HEK293T (cell line): ENCODE data around the gene GPR137C.

Experiments
- CTCF ChIA-PET: fragments of 350-600 bp; formaldehyde crosslinking; extraction: SDS; loops from one replicate; lab custom pipeline; 2021; ENCODE audit warnings: antibody characterized with exemption, inconsistent platforms; lab: Yijun Ruan, JAX
- POLR2A ChIA-PET: fragments of 350-600 bp; formaldehyde crosslinking; extraction: SDS; loops from one replicate; lab custom pipeline; 2020; ENCODE audit warnings: antibody characterized with exemption, inconsistent platforms; lab: Yijun Ruan, JAX
- DNase-seq: peaks from one replicate; pipeline ENCODE4 v3.0.0; 2012; ENCODE audit warnings: mixed read lengths; ENCODE audit errors: extremely low spot score
- ARNT ChIP-seq: fragments of 450-650 bp; IDR thresholded peaks from 2 replicates; pipeline ENCODE4 v1.6.1; 2017; ENCODE audit warnings: mild to moderate bottlenecking
- BHLHE40 ChIP-seq: fragments of 450-650 bp; IDR thresholded peaks from 2 replicates; pipeline ENCODE4 v1.6.1; 2016; ENCODE audit warnings: mild to moderate bottlenecking, moderate library complexity, borderline replicate concordance
- CTBP1 ChIP-seq: fragments of 450-650 bp; IDR thresholded peaks from 2 replicates; pipeline ENCODE4 v1.6.1; 2016; ENCODE audit warnings: borderline replicate concordance
- ELF4 ChIP-seq: fragments of 450-650 bp; IDR thresholded peaks from 2 replicates; pipeline ENCODE4 v1.6.1; 2017; ENCODE audit warnings: antibody characterized with exemption
- FOXA1 ChIP-seq: fragments of 450-650 bp; IDR thresholded peaks from 2 replicates; pipeline ENCODE4 v1.6.1; 2016; ENCODE audit warnings: mild to moderate bottlenecking
- FOXK2 ChIP-seq: fragments of 450-650 bp; IDR thresholded peaks from 2 replicates; pipeline ENCODE4 v1.6.1; 2016; ENCODE audit warnings: mild to moderate bottlenecking
- FOXM1 ChIP-seq: fragments of 450-650 bp; IDR thresholded peaks from 2 replicates; pipeline ENCODE4 v1.6.1; 2017; ENCODE audit warnings: mild to moderate bottlenecking, borderline replicate concordance
- HDGF ChIP-seq: fragments of 450-650 bp; IDR thresholded peaks from 2 replicates; pipeline ENCODE4 v1.6.1; 2017; ENCODE audit warnings: antibody characterized with exemption, borderline replicate concordance
- L3MBTL2 ChIP-seq: fragments of 450-650 bp; conservative IDR thresholded peaks from 2 replicates; pipeline ENCODE4 v1.6.1; 2016; ENCODE audit warnings: mild to moderate bottlenecking
- LEF1 ChIP-seq: fragments of 450-650 bp; IDR thresholded peaks from 2 replicates; pipeline ENCODE4 v1.6.1; 2017; ENCODE audit warnings: mild to moderate bottlenecking, borderline replicate concordance
- NFRKB ChIP-seq: fragments of 450-650 bp; IDR thresholded peaks from 2 replicates; pipeline ENCODE4 v1.6.1; 2016; ENCODE audit warnings: mild to moderate bottlenecking, moderate library complexity
- PKNOX1 ChIP-seq: fragments of 450-650 bp; IDR thresholded peaks from 2 replicates; pipeline ENCODE4 v1.6.1; 2016
- SP1 ChIP-seq: fragments of 450-650 bp; IDR thresholded peaks from 2 replicates; pipeline ENCODE4 v1.6.1; 2017
- SUZ12 ChIP-seq: fragments of 450-650 bp; IDR thresholded peaks from 2 replicates; pipeline ENCODE4 v1.6.1; 2016; ENCODE audit warnings: mild to moderate bottlenecking
- TARDBP ChIP-seq: fragments of 450-650 bp; IDR thresholded peaks from 2 replicates; pipeline ENCODE4 v1.6.1; 2016
- ZNF384 ChIP-seq: fragments of 450-650 bp; IDR thresholded peaks from 2 replicates; pipeline ENCODE4 v1.6.1; 2016

Gene GPR137C

GRCh38 chr14:52531481-52531880, 21.2 kb upstream of the GPR137C start:
- no peak for DNase-seq
- CTCF ChIA-PET = no interaction called here
- TF ChIP-seq BHLHE40 = no peak
- TF ChIP-seq ELF4 = no peak
- no peak for TF ChIP-seq SUZ12
- TF ChIP-seq ZNF384 = no peak
- no peak for TF ChIP-seq FOXK2
- no peak for TF ChIP-seq ARNT
- TF ChIP-seq NFRKB = no peak
- TF ChIP-seq SP1 = no peak
- TF ChIP-seq FOXA1 = no peak
- TF ChIP-seq FOXM1 = no peak
- POLR2A ChIA-PET = no interaction called here

GRCh38 chr14:52536269-52536668, 16.4 kb upstream of the GPR137C start:
- ChIA-PET CTCF (interaction anchor here (0.7 to 0.9 kb wide), 2 partner anchors 16 to 296 kb away, joined by 3 to 4 read pairs; partner anchors contain the start of gene TXNDC16), POLR2A (no interaction called here)
- TF ChIP-seq ELF4 (no peak), HDGF (no peak)
- DNase-seq = no peak

GRCh38 chr14:52538623-52539022, 14.0 kb upstream of the GPR137C start:
- DNase-seq = no peak
- ChIA-PET POLR2A (no interaction called here), CTCF (no interaction called here)
- TF ChIP-seq LEF1 = no peak
- TF ChIP-seq SP1 = no peak
- no peak for TF ChIP-seq FOXM1
- TF ChIP-seq FOXA1 = no peak
- TF ChIP-seq BHLHE40 = no peak
- no peak for TF ChIP-seq FOXK2
- no peak for TF ChIP-seq PKNOX1
- TF ChIP-seq ELF4 = no peak
- TF ChIP-seq L3MBTL2 = no peak
- no peak for TF ChIP-seq NFRKB
- no peak for TF ChIP-seq SUZ12
- TF ChIP-seq CTBP1 = no peak
- no peak for TF ChIP-seq HDGF
- TF ChIP-seq ARNT = no peak
- no peak for TF ChIP-seq TARDBP
- TF ChIP-seq ZNF384 = no peak

- DNase-seq = no peak
- TF ChIP-seq LEF1 = no peak
- TF ChIP-seq ZNF384 = no peak
- no peak for TF ChIP-seq SUZ12
- no peak for TF ChIP-seq FOXM1
- TF ChIP-seq SP1 = no peak
- TF ChIP-seq HDGF = no peak
- TF ChIP-seq ELF4 = no peak
- no peak for TF ChIP-seq TARDBP
- no peak for TF ChIP-seq PKNOX1
- TF ChIP-seq FOXK2 = no peak
- no peak for TF ChIP-seq CTBP1
- ChIA-PET POLR2A (interaction anchor here (0.9 kb wide), 1 partner anchor 1452 kb away, joined by 3 read pairs; no protein-coding TSS in a partner anchor), CTCF (no interaction called here)
These were observed 6.9 kb upstream of the GPR137C start for GRCh38 chr14:52545584-52546317.

- CTCF ChIA-PET = no interaction called here
- POLR2A ChIA-PET = interaction anchor here (0.9 kb wide), 1 partner anchor 1453 kb away, joined by 3 read pairs; no protein-coding TSS in a partner anchor
- DNase-seq = no peak
- TF ChIP-seq TARDBP (no peak), ELF4 (no peak), LEF1 (no peak), FOXA1 (no peak), ARNT (no peak), SP1 (no peak), L3MBTL2 (no peak), FOXM1 (no peak), BHLHE40 (no peak), CTBP1 (no peak), FOXK2 (no peak), ZNF384 (no peak), NFRKB (no peak), SUZ12 (no peak), PKNOX1 (no peak), HDGF (no peak)
These were observed 6.3 kb upstream of the GPR137C start for GRCh38 chr14:52546318-52546670.

GRCh38 chr14:52547027-52547426, 5.6 kb upstream of the GPR137C start:
- CTCF ChIA-PET = no interaction called here
- POLR2A ChIA-PET = interaction anchor here (0.9 kb wide), 1 partner anchor 1454 kb away, joined by 3 read pairs; no protein-coding TSS in a partner anchor
- no peak for DNase-seq
- no peak for TF ChIP-seq CTBP1
- TF ChIP-seq NFRKB = no peak
- TF ChIP-seq FOXK2 = no peak
- no peak for TF ChIP-seq LEF1
- TF ChIP-seq PKNOX1 = no peak
